ENCODE data around the gene HSPA12B.

Gene HSPA12B

DNA sequence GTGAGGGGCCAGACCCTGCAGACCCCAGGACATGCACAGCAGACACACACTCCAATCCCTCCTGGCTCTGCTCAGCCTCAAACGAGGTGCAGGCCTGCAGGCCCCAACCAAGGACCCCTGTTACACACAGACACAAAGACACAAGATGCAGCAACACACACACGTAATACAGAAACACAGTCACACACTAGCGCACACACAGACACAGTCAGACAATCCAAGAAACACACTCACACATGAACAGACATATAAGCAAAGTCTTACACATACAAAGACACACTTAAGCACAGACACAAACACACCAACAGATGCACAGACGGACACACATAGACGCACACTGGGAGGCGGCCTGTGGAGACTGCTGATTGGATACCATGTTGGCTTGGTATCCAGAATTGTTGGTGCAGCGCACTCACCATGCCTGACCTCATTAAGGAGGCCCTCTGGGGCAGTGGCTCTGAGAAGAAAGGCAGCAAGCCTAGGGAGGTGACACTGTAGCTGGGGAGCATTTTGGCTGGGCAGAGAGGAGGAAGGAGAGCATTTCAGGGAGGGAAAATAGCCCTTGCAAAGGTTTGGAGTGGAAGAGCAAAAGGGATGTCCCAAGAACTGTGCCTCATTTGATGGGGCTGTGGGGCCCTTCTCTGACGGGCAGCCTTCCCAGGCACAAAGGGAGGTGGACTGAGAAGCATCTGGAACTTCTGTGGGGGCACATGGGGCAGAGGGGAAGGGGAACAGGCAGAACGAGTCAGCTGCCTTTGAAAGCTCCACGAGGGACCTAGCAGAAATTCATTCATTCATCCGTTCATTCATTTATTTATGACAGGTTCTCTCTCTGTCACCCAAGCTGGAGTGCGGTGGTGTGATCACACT, 1.4 kb upstream of the HSPA12B start:
- no peak for FAIRE-seq

DNA sequence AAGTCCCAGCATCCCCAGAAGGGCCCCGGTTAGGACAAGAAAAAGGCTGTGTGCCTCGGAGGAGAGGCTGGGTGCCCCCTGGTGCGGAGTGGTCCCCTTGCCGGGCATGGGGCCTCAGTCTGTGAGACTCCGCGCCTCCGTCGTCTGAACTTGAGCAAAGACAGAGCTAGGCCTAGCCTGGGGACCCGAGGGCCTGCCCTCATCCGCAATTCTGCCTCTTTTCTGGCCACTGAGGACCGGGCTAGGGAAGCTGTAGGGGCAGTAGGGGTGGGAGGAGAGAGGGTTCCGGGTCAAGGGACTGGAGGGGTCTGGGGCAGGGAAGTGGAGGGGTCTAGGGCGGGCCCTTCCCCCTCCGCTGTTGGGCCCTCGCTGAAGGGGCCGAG, 550 bp upstream of the HSPA12B start:
- FAIRE-seq = no peak

DNA sequence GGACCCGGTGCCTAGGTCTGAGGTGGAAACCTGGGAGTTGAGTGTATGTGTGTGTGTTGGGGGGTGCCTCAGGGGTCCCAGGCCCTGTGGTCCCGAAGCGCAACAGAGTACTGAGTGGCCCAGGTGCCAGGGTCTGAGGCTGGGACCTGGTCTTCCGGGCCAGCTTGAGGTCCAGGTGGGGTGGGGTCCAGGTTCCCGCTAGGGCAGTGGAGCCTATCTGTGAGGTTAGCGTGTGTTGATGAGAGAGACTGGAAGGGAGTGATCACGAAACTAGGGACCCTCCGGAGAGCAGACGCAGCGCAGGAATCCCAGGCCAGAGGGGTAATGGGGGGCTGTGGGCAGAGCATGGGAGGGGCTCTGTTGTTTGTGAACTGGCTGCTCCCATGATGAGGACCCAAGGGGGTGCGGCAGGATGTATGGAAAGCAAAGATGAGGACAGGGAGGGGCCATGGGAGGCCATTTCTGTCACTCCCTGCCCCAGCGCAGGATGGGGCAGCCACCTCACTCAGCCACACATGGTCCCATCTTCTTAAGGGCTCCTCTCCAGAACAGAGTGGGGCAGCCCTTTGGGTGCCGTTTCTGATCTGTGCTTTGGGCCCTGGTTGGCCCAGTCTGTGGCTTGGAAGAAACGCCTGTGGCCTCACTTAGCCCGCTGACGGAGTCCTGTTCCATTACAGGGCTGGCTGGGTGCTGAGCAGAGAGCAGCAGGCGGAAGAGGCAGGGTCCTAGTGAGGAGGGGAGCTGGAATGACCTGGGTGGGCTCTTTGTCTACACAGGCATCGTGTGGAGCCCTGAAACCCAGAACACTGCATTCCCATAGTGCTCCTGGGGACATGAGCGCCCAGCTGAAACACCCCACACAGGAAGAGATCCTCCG, 872 bp downstream of the HSPA12B start:
- FAIRE-seq = no peak

DNA sequence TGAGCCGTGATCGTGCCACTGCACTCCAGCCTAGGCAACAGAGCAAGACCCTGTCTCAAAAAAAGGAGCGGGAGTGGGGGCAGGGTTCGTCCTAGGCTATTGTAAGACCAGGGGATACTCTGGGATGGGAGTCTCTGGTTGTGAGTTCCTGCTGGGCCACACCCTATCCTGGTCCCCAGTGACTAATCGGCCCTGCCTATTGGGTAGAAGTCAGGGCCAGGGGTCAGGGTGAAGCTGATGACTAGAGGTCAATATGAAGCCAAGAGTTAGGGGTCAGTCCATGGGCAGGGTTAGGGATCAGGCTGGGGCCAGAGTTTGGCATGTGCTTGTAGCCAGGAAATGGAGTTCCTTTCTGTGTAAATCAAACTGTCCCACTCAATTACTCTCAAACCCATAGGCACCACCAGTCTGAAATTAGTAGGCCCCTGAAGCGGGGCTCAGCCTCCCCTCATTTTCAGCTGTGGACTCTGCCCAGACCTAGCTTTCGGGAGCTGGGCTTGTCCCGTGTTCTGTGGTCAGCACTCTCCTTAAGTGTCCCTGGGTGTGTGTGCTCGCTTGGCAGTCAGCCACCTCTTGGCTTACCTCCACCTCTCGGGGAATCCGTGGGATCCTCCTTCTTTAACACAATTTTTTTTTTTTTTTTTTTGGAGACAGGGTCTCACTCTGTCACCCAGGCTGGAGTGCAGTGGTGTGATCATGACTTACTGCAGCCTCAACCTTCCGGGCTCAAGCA, 1.8 kb downstream of the HSPA12B start:
- no peak for FAIRE-seq

DNA sequence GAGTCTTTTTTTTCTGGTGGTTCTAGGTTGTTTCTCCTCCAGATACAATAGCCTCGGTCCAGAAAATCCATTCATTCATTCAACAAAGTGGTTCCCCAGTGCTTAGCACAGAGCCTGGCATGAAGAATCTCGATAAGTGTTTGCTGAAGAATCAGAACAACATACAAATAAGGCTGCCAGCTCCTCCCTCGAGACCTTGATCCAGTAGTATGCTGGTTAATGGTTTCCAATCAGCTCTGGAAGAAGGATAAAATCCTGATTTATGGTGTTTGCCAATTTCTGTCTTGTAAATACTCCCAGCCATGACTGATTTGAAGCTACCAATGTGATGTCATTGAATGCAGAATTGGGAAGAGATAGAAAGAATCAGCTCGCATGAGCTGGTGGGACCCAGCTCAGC, 3.3 kb downstream of the HSPA12B start:
- FAIRE-seq = no peak

DNA sequence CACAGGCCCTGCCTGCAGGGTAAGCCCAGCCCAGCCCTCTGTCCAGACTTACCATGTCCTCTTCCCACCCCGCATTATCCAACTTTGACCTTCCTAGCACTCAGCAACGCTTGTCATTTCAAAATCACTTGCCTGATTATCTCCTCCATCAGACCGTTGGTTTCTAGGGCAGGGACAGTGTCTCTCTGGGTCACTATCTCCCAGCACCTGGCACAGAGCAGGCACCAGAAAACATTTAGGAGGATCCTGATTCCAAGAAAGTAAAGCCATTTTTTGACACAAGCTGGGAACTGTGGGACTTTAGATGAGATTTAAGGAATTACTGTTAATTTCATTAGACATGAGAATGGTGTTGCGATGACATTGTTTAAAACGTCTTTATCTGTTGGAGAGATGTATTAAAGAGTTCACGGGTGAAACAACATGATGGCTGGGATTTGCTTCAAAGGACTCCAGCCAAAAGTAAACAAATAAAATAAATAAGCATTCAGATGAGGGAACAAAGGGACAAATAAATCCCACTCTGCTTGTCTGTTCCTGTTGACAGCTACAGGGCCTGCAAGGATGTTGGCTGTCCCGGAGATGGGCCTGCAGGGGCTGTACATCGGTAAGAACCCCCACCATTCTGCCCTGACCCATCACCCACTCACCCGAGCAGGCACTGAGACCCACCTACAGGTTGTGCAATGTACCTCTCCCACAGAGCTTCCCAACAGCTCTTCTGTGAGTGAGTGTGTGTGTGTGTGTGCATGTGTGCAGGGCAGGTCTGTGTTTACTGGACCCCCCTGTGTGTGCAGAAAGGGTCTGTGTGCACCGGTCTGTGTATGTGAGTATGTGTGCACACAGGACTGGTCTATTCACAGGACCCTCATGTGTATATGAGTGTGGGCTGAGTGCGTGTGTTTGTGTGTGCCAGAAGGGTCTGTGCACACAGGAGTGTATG, 5.9 kb downstream of the HSPA12B start:
- FAIRE-seq = no peak

DNA sequence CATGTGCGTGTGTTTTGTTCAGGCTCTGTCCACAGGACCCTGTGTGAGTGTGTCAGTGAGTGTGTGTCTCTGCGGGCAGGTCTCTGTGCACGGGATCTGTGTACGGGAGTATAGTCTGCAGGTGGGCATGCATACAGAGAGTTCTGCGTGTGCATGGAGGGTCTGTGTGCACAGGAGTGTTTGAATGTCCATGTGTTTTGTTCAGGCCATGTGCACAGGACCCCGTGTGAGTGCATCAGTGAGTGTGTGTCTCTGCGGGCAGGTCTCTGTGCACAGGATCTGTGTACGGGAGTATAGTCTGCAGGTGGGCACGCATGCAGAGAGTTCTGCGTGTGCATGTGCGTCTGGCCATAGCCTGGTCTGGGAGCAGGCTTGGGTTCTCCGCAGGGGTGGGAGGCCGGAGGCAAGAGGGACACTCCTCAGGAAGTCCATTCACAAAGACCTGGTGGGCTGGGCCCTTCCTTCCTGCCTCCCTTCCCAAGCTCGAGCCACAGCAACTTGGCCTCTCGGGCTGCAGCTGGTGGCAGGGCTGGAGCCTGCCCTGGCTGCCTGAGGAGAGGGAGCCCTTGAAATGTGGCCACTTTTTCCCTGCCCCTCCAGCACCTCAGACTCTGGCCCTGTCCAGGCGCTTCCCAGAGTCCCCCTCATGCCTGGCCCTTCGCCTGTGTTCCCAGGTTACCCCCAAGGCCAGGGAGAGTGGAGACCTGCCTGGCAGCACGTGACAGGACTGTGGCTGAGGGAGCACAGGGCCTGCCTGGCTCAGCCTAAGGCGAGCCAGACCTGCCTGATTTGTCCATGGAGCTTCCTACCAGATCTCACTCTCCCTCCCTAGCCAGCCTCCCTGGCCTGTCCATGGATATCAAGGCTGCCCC, 6.8 kb downstream of the HSPA12B start:
- FAIRE-seq = no peak

DNA sequence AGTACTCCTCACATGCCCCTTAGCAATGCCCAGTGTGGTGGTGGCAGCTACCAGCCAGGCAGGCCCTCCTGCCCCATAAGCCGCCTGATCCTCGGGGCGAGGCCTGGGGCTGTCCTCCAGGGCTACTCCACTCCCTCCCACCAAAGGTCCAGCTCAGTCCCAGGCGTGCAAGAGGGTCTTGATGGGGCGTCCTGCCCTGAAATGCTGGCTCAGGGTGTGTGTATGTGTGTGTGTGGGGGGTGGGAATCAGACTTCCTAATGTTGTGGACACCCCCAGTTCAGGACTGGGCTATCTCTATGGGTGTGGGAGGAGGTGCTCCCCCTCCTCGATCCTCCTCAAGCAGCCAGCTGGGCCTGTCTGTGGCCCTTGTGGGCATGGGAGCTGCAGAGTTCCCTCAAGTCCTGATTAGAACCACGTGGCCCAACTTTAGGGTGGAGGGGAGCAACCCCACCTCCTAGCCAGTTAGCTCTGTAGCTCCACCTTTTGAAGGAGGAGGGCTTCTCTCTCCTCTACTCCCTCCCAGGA, 7.5 kb downstream of the HSPA12B start:
- FAIRE-seq = no peak

DNA sequence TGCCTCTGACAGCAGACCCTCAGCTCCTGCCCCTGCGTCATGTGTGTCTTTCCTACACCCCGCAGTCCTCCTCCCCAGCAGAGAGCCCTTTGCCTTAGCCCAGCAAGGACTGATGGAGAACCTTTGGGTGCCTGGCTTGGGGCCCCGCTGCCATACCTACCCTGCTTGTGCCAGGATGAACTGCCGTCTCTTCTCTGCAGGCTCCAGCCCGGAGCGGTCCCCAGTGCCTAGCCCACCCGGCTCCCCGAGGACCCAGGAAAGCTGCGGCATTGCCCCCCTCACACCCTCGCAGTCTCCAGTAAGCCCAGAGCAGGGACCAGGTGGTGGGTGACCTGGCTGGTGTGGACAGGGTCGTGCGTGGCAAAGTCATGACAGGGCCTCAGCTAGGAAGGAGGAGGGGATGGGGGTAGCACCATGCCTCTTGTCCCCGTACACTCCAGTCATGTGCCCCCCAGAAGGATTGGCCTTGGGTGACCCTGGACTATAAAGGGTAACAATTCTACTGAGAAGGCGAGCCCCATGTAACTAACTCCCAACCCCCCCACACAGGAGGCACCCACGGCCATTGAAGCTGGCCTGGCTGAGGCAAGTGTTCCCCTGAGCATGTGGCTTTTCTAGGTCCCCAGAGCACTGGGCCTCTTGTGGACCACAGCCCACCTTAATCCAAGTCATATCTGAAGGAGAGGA, 8.3 kb downstream of the HSPA12B start:
- FAIRE-seq = no peak

DNA sequence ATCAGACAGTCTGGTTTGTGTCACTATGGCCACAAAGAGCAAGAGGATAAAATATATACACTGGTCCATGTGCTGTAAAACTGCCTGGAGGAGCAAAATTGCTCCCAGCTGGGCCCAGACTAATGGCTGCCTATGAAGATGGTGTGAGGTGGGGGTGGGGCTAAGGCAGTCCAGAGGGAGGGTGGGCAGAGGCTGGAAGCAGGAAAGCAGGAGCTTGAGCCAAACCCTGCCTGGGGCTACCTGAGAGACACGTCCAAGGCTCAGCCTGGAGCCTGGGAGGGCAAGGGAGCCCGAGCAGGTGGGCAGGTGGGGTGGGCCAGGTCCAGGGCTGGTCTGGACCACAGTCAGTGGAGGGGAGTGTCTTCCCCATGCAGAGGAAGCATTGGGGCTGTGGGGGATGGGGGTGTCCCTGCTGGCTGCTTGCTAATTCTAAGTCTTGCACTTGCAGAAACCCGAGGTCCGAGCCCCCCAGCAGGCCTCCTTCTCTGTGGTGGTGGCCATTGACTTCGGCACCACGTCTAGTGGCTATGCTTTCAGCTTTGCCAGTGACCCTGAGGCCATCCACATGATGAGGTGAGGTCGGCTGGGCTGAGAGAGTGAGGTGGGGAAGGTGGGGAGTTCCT, 9.5 kb downstream of the HSPA12B start:
- FAIRE-seq = no peak

DNA sequence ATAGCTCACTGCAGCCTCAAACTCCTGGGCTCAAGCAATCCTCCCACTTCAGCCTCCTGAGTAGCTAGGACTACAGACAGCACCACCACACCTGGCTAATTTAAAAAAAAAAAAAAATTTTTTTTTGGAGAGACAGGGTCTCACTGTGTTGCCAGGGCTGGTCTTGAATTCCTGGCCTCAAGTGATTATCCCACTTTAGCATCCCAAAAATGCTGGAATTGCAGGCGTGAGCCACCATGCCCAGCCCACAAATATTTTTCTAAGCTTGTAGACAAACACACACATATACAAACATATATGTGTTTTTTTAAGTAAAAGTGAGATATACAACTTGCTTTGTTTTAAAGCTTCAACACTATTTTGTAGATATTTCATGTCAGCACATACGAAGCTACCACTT, 10.8 kb downstream of the HSPA12B start:
- no peak for FAIRE-seq

DNA sequence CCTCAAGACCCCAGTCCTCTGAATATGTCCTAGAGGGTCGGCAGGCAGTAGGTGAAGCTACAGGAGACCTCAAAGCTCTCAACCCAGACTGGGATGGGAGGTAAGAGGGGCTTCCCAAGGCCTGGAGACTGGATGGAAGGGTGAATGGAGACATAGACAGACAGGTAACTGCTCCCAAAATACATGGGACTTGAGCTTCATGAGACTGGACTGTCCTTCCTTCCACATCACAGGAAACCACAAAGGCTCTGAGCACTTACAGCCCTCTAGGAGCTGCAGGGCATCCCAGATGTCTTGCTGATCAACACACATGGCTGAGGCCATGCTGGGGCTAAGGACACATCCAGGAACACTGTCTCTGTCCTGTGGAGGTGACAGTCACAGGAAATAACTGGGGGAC, 11.6 kb downstream of the HSPA12B start:
- FAIRE-seq = no peak

DNA sequence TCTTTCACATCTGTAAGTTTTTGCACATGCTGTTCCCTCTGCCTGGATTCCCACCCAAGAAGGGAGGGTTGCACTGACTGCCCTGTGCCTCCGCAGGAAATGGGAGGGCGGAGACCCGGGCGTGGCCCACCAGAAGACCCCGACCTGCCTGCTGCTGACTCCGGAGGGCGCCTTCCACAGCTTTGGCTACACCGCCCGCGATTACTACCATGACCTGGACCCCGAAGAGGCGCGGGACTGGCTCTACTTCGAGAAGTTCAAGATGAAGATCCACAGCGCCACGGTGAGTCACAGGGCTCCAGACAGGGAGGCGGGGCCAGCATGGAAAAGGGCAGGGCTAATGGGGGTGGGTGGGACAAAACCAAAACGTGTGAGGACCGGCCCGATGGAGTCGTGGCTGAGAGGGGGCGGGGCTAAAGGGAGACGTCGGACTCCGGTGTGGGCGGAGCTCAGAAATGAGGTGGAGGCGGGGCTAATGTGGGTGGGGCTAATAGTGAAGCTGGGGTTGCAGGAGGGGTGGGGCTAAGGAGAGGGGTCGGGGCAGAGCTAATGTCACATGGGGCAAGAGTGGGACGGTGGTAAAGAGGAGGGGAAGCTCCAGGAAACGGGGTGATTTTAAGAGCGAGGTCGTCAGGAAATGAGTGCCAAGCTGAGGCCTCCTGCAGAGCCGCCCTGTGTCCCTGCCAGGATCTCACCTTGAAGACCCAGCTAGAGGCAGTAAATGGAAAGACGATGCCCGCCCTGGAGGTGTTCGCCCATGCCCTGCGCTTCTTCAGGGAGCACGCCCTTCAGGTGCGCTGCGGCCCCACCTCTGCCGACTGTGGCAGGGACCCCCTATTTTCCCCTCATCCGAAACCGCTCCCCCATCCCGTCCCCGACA, 12.6 kb downstream of the HSPA12B start:
- FAIRE-seq = no peak

DNA sequence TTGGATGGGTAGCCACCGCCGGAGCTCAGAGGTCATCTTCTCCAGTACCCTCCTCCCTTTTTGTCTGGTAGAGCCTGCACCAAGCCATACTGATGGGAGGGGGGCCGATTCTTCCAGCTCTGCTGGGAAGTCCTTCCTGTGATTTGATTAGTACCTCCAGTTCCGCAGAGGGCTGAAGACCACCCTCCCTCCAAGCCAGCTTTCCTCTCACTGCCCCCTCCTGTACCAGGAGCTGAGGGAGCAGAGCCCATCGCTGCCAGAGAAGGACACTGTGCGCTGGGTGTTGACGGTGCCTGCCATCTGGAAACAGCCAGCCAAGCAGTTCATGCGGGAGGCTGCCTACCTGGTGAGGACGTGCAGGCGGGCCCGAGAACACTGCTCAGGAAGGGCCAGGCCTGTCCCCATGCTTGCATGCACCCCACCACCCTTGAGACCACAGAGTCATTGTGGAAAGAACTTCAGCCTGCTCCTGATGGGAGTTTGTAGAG, 13.2 kb downstream of the HSPA12B start:
- FAIRE-seq = no peak

DNA sequence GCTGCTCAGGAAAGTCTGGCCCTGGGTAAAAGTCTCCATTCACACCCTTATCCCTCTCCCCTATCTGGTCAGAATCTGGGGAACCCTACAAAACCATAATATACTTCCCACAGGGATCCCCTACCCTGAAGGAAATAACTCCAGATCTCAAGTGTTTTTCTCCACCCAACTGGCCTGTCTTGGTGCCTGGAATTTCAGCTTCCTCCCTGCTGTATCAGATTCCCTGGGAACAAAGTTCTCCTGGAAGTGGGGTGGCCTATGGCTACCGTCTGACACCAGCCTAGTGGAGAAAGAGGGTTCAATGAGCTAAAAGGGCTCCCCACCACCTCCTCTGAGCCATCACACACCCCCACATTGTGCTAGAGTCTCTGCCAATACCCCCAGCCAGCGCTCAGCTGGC, 15.0 kb downstream of the HSPA12B start:
- FAIRE-seq = no peak

DNA sequence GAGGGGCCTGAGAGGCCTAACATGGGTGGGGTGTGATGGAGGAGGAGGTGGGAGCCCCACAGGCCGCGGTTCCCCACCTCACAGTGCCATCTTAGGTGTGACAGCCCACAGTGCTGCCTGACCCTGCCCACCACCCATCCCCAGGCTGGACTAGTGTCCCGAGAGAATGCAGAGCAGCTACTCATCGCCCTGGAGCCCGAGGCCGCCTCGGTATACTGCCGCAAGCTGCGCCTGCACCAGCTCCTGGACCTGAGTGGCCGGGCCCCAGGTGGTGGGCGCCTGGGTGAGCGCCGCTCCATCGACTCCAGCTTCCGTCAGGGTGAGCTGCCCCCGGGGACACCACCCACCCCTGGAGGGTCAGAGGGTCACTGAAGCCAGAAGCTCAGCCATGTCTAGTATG, 15.6 kb downstream of the HSPA12B start:
- no peak for FAIRE-seq

DNA sequence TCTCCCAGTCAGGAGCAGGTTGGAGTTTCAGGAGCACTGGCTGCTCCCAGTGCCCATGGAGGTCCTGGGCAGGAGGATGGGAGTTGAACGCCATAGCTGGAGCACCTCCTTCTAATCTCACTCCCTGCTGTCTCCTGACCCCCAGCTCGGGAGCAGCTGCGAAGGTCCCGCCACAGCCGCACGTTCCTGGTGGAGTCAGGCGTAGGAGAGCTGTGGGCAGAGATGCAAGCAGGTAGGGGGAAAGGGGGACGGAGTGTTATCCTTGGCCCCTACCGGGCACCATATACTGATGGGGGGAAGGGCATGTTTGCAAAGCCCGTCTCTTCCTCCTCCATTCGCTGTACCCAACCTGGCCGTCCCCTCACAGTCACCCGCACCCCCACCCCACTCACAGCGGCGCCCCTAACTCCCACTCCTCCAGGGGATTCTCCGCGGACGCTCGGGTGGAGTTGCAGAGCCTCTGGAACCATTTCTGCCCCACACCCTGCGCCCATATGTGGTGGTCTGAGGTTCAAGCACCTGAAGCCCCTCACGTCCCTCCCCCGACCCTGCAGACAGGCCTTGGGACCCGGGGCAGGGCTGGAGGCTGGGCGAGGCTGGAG, 16.7 kb downstream of the HSPA12B start:
- no peak for FAIRE-seq
